ENCODE measurements around the gene CACNA1C.

The CACNA1C gene

DNA sequence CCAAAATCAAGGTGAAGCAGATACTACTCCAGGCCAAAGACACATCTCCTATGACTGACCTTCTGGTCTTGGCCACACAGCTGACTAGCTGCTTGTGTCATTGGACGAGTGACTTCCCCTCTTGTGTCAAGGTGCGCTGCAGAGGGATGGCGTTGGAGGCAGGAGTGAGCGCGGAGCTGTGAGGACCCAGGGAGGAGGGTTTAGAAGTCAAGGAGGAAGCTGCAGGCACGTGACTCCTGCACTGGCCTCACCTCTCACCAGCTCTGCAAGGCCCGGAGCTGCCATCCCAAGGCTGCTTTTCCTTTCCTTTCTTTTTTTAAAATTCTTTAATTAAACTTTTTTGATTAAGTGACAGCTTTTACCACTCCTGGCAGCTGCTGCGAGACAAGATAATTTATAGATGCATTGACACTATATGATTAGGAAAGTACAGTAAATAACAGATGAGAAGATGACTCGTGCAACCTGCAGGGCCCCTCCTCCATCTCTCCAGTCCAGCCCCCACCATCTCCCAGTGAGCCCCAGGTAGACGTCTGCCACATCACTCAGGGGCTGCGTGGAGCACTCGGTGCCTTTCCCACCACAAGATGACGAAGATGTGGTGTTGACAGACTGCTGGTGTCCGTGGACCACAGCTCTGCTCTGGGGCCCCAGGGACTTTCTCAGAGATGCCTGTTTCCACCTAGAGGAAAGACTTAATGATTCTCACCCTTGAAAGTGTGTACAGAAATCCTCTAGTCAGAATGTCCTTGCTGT lies 350.6 kb downstream of the CACNA1C start:
- no peak for FAIRE-seq

GRCh38 chr12:2405039-2405438 lies 352.3 kb downstream of the CACNA1C start:
- no peak for FAIRE-seq

DNA sequence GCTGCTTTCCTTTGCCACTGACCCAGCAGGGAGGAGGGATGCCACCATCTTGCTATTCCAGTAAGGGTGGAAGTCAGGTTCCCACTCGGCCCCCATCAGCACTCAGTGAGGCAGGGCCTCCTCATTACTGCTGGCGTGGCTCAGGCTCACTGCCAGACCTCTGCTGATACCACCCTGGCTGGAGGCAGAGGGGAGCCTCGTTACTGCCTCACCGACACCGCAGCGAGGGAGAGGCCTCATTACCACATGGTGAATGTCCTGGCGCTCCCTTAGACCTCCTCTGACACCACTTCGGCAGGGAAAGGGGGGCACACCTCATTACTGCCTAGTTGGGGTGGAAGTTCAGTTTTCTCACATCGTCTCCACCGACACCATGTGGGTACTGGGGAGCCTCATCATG lies 354.1 kb downstream of the CACNA1C start:
- no peak for FAIRE-seq

DNA sequence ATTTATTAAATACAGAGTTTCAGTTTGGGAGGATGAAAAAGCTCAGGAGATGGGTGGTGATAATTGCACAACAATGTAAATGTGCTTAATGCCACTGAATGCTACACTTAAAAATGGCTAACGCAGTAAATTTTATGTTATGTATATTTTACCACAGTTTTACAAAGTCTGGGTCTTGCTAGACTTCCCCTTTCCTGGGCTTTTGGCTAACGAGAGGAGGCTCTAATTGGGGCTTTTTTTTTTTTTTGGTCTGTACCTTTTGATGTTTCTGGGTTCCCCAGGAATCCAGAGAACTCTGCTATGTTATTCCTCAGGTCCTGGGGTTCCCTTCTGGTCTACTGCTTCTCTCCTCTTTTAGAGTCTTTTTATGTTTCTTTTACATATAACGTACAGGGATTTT lies 355.5 kb downstream of the CACNA1C start:
- FAIRE-seq, result no peak

DNA sequence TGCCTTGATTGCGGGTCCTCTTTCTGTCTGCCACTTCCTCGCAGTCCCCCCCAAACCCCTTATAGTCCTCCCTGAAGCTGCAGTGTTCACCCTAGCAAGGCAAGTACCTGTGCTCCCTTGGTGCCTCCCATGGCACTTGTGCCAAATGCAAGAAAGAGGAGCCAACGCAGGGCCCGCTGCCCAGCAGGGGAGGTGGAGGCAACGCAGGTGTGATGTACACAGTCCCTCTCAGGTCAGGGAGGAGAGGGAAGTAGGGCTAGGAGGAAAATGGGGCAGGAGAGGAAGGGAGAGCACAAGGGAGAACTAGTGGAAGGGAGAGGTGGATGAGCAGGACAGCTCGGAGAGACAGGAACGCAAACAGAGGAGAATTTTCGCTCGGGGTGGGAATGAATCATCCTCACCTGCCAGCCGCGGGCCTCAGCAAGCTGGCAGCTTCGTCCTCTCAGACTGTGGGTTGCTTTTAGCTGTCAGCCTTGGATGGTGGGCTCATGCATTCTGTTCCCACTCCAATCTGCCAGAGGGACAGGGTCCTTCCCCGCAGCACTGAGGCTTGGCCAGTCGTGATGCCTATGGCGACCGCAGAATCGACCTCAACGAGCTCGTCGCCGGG lies 357.0 kb downstream of the CACNA1C start:
- no peak for FAIRE-seq

- FAIRE-seq, result no peak
These were observed 357.7 kb downstream of the CACNA1C start for GRCh38 chr12:2410496-2410895.

GRCh38 chr12:2411011-2411410 lies 358.2 kb downstream of the CACNA1C start:
- no peak for FAIRE-seq

DNA sequence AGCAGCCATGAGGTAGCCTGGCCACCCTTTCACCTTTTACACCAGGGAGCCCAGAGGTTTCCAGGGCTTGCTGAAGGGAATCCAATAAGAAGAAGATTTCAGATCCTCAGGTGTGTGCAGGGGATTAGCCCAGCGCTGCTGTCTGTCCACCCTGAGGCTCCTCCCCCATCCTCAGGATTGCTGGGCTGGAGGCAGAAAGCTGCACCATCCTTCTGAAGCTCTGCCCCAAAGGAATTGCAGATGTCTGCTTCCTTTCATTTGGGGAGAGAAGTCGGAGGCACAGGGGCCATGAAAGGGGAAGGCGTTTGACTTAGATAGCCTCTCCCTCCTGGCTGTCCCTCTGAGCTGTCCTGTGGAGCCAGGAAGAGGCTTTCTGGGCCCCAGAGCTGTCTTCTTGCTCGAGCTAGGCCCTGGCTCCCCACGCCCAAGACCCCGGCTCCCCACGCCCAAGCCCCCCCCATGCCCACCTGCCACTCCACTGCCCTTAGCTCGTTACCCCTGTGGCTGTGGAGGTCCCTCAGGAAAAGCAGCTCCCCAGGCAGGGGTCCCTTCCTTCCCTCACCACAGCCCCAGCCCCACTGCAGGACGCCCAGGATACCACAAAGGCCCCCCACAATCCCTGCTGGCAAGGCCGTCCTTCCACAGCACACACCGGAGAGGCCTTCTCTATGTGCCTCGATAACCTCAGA lies 359.0 kb downstream of the CACNA1C start:
- no peak for FAIRE-seq

DNA sequence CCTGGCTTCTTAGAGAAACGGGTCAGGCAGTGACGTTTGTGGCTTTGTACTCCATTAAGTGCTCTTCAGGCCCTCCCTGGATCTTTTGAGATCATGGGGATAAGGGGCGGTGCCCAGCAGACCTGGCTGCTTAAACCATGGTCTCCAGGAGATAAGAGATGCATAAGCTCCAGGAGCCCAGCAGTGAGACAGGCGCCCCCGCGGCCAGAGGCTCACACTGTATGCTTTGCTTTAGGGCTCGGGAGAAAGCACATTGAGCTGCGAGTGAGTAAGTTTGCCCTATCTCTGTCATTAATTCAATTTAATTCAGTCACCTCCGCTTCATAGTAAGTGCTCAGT lies 359.5 kb downstream of the CACNA1C start:
- FAIRE-seq, result no peak

- no peak for FAIRE-seq
These were observed 360.5 kb downstream of the CACNA1C start for GRCh38 chr12:2413301-2413700.

DNA sequence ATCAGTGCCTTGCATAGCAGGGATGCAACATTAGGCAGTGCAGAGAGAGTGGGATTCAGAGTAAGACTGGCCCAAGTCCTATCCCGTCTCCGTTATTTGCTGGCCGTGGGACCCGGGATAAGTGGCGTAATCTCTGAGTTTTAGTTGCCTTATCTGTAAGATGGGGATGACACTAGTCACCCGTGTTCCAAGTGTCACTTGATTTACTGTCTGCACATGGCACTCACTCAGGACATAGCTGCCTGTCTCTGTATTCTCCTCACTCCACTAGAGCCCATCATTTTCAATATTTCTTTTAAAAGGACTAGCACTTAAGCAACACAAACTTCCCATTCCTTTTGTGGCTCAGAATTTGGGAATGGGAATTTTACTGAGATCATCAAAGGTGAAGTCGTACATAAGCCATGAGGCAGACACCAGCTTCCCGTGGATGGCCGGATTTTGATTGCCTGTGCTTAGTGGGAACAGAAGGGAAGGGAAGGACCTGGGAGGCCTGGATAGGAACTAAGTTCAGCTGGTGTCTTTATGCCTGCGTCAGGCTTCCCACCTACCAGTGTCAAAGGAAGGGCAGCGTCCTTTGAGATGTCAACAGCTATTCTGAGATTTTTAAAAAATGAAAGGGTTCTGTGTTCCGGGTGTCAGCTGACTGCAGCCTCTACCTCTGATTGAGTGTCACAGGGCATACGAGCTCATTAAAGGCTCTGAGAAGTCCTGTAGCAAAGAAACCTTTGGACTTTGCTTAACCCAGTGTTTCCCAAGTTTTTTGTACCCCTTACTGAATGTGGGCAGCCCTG lies 361.4 kb downstream of the CACNA1C start:
- no peak for FAIRE-seq

DNA sequence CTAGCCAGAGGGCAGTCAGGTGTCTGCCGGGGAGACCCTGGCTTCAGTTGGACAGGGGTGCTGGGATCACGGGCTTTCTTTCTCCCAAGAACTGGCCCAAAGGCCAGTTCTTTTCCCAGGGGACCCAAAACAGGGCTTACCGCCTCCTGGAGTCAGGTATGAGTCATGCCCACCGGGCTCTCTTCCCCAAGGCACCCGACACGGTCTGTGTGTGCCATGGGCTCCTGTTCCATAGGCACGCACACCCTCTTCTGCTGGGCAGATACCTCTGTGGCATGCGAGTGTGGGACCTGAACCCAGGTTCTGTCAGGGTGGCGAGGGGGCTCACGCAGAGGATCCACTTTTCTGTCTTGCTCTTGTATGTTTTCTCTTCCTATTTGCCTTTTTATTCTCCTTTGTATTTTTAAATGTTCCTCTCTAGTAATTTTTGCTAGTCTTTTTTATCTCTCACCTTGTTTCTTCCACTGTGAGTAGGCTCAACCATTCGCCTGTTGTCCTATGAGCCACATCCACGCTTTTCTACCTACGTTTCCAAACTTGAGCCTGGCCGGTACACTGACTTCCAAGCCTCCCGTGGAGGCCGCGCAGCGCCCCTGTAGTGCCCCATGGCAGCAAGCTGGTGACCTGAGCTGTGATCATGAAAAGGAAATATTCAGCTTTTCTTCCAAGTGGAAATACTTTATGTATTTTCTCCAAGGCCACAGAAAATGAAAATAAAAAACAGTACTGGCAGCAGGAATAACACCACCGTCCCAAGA lies 362.2 kb downstream of the CACNA1C start:
- no peak for FAIRE-seq

- no peak for FAIRE-seq
These were observed 362.8 kb downstream of the CACNA1C start for GRCh38 chr12:2415568-2415944.

DNA sequence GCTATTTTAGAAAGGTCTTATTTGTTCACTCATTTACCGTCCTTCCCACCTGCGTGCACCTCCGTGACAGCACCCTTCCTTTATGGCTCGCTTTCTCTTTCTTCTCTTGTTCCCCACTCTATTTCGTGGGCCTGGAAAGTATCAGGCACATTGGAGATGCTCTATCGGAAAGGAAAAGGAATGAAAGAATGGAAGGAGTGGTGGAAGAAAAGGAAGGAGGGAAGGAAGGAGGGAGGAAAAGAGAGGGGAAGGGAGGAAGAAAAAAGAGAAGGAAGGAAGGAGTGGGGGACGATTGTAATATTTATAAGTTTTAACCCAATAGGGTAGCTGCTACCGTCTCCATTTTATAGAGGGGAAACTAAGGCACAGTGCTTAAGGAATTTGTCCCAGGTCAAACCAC lies 363.4 kb downstream of the CACNA1C start:
- no peak for FAIRE-seq

GRCh38 chr12:2417481-2418160 lies 364.8 kb downstream of the CACNA1C start:
- no peak for FAIRE-seq

DNA sequence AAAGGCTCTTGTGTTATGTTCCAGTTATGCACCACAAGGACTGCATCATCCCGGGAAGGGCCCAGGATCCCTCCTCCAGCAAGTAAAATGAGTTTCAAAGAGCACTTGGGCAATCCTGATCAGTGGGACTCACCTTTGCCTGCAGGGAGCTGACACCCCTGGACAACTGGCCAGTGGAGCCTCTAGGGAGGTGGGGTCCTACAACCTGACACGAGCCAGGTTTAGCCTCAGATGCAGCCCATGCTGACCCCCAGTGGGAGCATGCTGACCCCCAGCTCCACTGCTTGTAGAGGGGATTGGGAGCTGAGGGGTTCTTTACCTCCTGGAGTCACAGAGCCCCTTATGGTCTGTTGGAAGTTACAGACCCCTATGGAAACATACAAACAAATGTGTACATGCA lies 365.8 kb downstream of the CACNA1C start:
- FAIRE-seq, result no peak

GRCh38 chr12:2422591-2422990 lies 369.8 kb downstream of the CACNA1C start:
- FAIRE-seq, result no peak

GRCh38 chr12:2429032-2429431 lies 376.2 kb downstream of the CACNA1C start:
- FAIRE-seq, result no peak

DNA sequence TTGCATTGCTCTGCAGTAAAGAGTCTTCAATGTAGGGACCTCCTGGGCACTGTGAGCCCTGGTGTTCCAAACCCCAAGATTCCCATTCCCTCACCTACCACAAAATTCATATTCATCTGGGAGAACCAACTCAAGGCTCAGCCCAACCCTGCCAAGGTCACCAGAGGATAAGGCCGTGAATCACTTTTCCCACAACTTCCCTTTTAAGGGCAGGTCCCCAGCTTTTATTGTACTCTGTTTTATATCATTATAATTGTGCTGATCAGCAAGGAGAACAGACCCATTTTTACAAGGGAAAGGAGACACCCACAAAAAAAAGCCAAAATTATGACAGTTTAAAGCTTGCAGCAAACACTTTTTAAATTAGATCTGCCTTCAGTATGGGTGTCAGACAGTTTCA lies 379.0 kb downstream of the CACNA1C start:
- FAIRE-seq, result no peak

- no peak for FAIRE-seq
These were observed 380.1 kb downstream of the CACNA1C start for GRCh38 chr12:2432856-2433255.

GRCh38 chr12:2435511-2435910 lies 382.7 kb downstream of the CACNA1C start:
- FAIRE-seq, result no peak
